AG09319 (cell line): ENCODE data around the gene MUSTN1.
A peak's percentile ranks its signal among the peaks of the same experiment; 100 is the strongest.

Experiments
- DNase-seq: peaks from one replicate; pipeline ENCODE4 v3.0.0-alpha.2; 2010; ENCODE audit warnings: low read depth; ENCODE audit errors: extremely low read depth
- CTCF ChIP-seq: IDR thresholded peaks from 2 replicates; pipeline ENCODE4 v1.5.1; 2011; ENCODE audit warnings: low read depth, mild to moderate bottlenecking, inconsistent platforms, low read length, moderate library complexity

Gene MUSTN1

GRCh38 chr3:52809662-52810377 lies 25.0 kb downstream of the MUSTN1 start:
- TF ChIP-seq CTCF, result no peak
- no peak for DNase-seq

GRCh38 chr3:52809149-52809548 lies 25.7 kb downstream of the MUSTN1 start:
- DNase-seq, result no peak
- TF ChIP-seq CTCF, result no peak

- no peak for DNase-seq
- TF ChIP-seq CTCF, result no peak
Measured at GRCh38 chr3:52805270-52806039, 29.4 kb downstream of the MUSTN1 start.

- TF ChIP-seq CTCF, result no peak
- no peak for DNase-seq
Measured at GRCh38 chr3:52801839-52802238, 33.0 kb downstream of the MUSTN1 start.

GRCh38 chr3:52800079-52800478 lies 34.7 kb downstream of the MUSTN1 start:
- no peak for DNase-seq

GRCh38 chr3:52798978-52799476 lies 35.8 kb downstream of the MUSTN1 start:
- TF ChIP-seq CTCF, result peak; percentile 18
- DNase-seq, result no peak

More at GRCh38 chr3:52800079-52800478, 34.7 kb downstream of the MUSTN1 start:
- TF ChIP-seq CTCF, result no peak

- TF ChIP-seq CTCF, result no peak
- no peak for DNase-seq
Measured at GRCh38 chr3:52798376-52798977, 36.3 kb downstream of the MUSTN1 start.
